Endothelial cell of umbilical vein (primary cell): ENCODE measurements around the gene NDST3. TPM values are rescaled to one million over a fixed set of nuclear protein-coding genes. Genes with fewer than 3 reads are reported as not detected.

Experiments
- BruUV-seq: library from RNA; stranded (reverse); fragments of 400-500 nt; replicated peaks from 2 replicates; lab custom pipeline; 2021; lab: Mats Ljungman, UMichigan
- CTCF ChIA-PET: fragments of 300-600, 350-600 bp; sonication (Branson Sonifier 250); formaldehyde crosslinking; loops from one replicate; lab custom pipeline; 2021; ENCODE audit warnings: antibody characterized with exemption, inconsistent platforms; lab: Charles Lee
- POLR2A ChIA-PET: fragments of 300-600, 350-600 bp; sonication (Branson Sonifier 250); formaldehyde crosslinking; loops from one replicate; lab custom pipeline; 2021; ENCODE audit warnings: antibody characterized with exemption, inconsistent platforms; lab: Charles Lee
- DNase-seq: peaks from one replicate; pipeline ENCODE4 v3.0.0-alpha.2; 2011; ENCODE audit warnings: low read depth, low spot score
- FAIRE-seq: peaks from 2 replicates; lab custom pipeline; 2011; peaks lifted over from hg19 to GRCh38; lab: Jason Lieb, UNC
- H2AFZ ChIP-seq: 2 replicates; pipeline ENCODE4 v1.6.0; 2012; ENCODE audit warnings: low read depth, low read length, control low read depth, inconsistent platforms
- H3K27ac ChIP-seq: 2 replicates; pipeline ENCODE4 v1.5.1; 2011; ENCODE audit warnings: low read depth, mild to moderate bottlenecking, control low read depth, low read length, moderate library complexity; ENCODE audit not compliant: insufficient read depth
- H3K27me3 ChIP-seq, 2 experiments: 2 replicates each; pipeline versions ENCODE4 v1.6.0 to v1.6.1; 2011; ENCODE audit warnings: low read length in 2 of 2, mixed read lengths in 1 of 2; ENCODE audit not compliant: control insufficient read depth in 2 of 2, insufficient read depth in 2 of 2
- H3K36me3 ChIP-seq, 2 experiments: 2 replicates in 1 of 2; 3 replicates in 1 of 2; pipeline ENCODE4 v1.5.1; 2011; ENCODE audit warnings: low read length in 2 of 2, mild to moderate bottlenecking in 1 of 2, moderate library complexity in 1 of 2; ENCODE audit not compliant: control insufficient read depth in 2 of 2, insufficient read depth in 2 of 2; ENCODE audit errors: extremely low read depth in 1 of 2
- H3K4me1 ChIP-seq: 3 replicates; pipeline ENCODE4 v1.5.1; 2011; ENCODE audit warnings: mild to moderate bottlenecking, low read length; ENCODE audit not compliant: control insufficient read depth, insufficient read depth; ENCODE audit errors: extremely low read depth
- H3K4me2 ChIP-seq: 2 replicates; pipeline ENCODE4 v1.6.1; 2011; ENCODE audit warnings: low read length, control low read depth, mixed read lengths; ENCODE audit not compliant: insufficient read depth
- H3K4me3 ChIP-seq, 3 experiments: fragments of 200-600 bp in 1 of 3; sonication (generic), shearing (Covaris generic) in 1 of 3; replicated peaks in 1 of 3; 2 replicates each; pipeline ENCODE4 v1.5.1; 2011 to 2016; ENCODE audit warnings: control low read depth in 3 of 3, low read length in 3 of 3, mild to moderate bottlenecking in 2 of 3, inconsistent platforms in 1 of 3, low read depth in 1 of 3, moderate library complexity in 1 of 3; ENCODE audit not compliant: insufficient read depth in 1 of 3
- H3K79me2 ChIP-seq: 2 replicates; pipeline ENCODE4 v1.6.0; 2012; ENCODE audit warnings: low read length, inconsistent platforms; ENCODE audit not compliant: control insufficient read depth, insufficient read depth
- H3K9ac ChIP-seq: replicated peaks from 2 replicates; pipeline ENCODE3; 2011; ENCODE audit warnings: low read length, control low read depth; ENCODE audit not compliant: insufficient read depth; ENCODE audit errors: extremely low read depth
- H3K9me1 ChIP-seq: replicated peaks from 3 replicates; pipeline ENCODE4 v1.6.0; 2011; ENCODE audit warnings: mild to moderate bottlenecking, low read length; ENCODE audit not compliant: control insufficient read depth, insufficient read depth; ENCODE audit errors: extremely low read depth
- H3K9me3 ChIP-seq: replicated peaks from 2 replicates; pipeline ENCODE4 v1.5.1; 2012; ENCODE audit warnings: low read length, inconsistent platforms; ENCODE audit not compliant: control insufficient read depth, insufficient read depth
- H4K20me1 ChIP-seq: replicated peaks from 2 replicates; pipeline ENCODE3; 2011; ENCODE audit warnings: mild to moderate bottlenecking, low read length; ENCODE audit not compliant: control insufficient read depth, insufficient read depth; ENCODE audit errors: extremely low read depth
- CTCF ChIP-seq, 2 donors: IDR thresholded peaks; 1 replicate in 1 of 2; 2 replicates in 1 of 2; pipeline ENCODE4 v1.5.1; 2011; ENCODE audit warnings: low read length in 2 of 2, mild to moderate bottlenecking in 2 of 2, moderate library complexity in 2 of 2, control low read depth in 1 of 2, inconsistent platforms in 1 of 2, low read depth in 1 of 2; ENCODE audit not compliant: insufficient read depth in 1 of 2; ENCODE audit errors: extremely low read depth in 1 of 2
- EZH2 ChIP-seq: IDR thresholded peaks from 2 replicates; pipeline ENCODE4 v1.6.1; 2012; ENCODE audit warnings: borderline replicate concordance, low read depth, mild to moderate bottlenecking, moderate library complexity, low read length, inconsistent platforms; ENCODE audit not compliant: severe bottlenecking
- FOS ChIP-seq: IDR thresholded peaks from 2 replicates; pipeline ENCODE4 v1.6.1; 2011; ENCODE audit warnings: mild to moderate bottlenecking, low read length, moderate library complexity, borderline replicate concordance; ENCODE audit not compliant: insufficient read depth
- GATA2 ChIP-seq: IDR thresholded peaks from 2 replicates; pipeline ENCODE4 v1.7.0; 2011; ENCODE audit warnings: low read depth, mild to moderate bottlenecking, moderate library complexity, mixed read lengths, low read length; ENCODE audit not compliant: insufficient read length, insufficient read depth
- JUN ChIP-seq: IDR thresholded peaks from 2 replicates; pipeline ENCODE4 v1.6.1; 2011; ENCODE audit warnings: borderline replicate concordance, low read depth; ENCODE audit not compliant: insufficient read length, insufficient read depth
- MAX ChIP-seq: IDR thresholded peaks from 2 replicates; pipeline ENCODE4 v1.6.1; 2011; ENCODE audit not compliant: insufficient read depth, insufficient read length
- MYC ChIP-seq: IDR thresholded peaks from one replicate; pipeline ENCODE4 v1.6.1; 2011; ENCODE audit warnings: mild to moderate bottlenecking, low read depth, low read length
- POLR2A ChIP-seq: IDR thresholded peaks from 2 replicates; pipeline ENCODE4 v1.6.1; 2012; ENCODE audit warnings: low read depth, mild to moderate bottlenecking, control low read depth, low read length
- POLR2AphosphoS5 ChIP-seq: IDR thresholded peaks from 2 replicates; pipeline ENCODE4 v1.6.1; 2012; ENCODE audit warnings: low read depth, mild to moderate bottlenecking, control low read depth, low read length, moderate library complexity; ENCODE audit not compliant: insufficient read depth
- dilution Hi-C: fragments of 300-500 bp; cut with MboI; formaldehyde crosslinking; loops from one replicate; pipeline ENCODE4 v1.15.0; 2019; ENCODE audit warnings: low sequenced_read_pairs; ENCODE audit not compliant: extremely low pct_ligation_motif_present
- intact Hi-C: fragments of 100-400 bp; cut with micrococcal nuclease; formaldehyde crosslinking; loops from one replicate; pipeline ENCODE4 v1.10.0; 2022
- polyA plus RNA-seq, 4 experiments: library from polyadenylated mRNA; depleted of rRNA in 3 of 4; stranded (reverse) in 3 of 4; unstranded in 1 of 4; fragments of >200 nt; gene quantifications; 2 replicates each; pipeline versions ENCODE4 v1.2.1 to v1.2.3, GENCODE V29; 2011 to 2012; ENCODE audit warnings: missing spikeins in 1 of 4
- total RNA-seq: library from RNA; stranded (reverse); gene quantifications from 2 replicates; pipeline ENCODE4 v1.2.3, GENCODE V29; 2021

NDST3 gene
- total and polyA plus RNA-seq, 2 donors (not counting 3 experiments of a cell fraction or from before 2014, with no cell fraction given): 0.04 TPM; not detected in 1

GRCh38 chr4:118033148-118034052 lies 886 bp upstream of the NDST3 start:
- DNase-seq (peak; percentile 30), FAIRE-seq (peak; percentile 52)
- intact Hi-C loops (loop anchor here (1.0 to 5.0 kb wide), 5 partner anchors 899 to 1977 kb away; no protein-coding TSS in a partner anchor), dilution Hi-C loops (no loop called here)
- peak overlapping the region; percentile 30 to 47 (median 37) for H3K4me3 ChIP-seq
- no peak overlapping the region for H3K27ac ChIP-seq
- no TSS peak for BruUV-seq
- POLR2A ChIA-PET: no interaction called here
- peaks cover 5% of the 10 kb centered on the region for H3K4me1 ChIP-seq
- no peaks in the 10 kb centered on the region for H3K36me3 ChIP-seq
- H3K9ac ChIP-seq: no peak overlapping the region
- no peaks in the 10 kb centered on the region for H3K9me3 ChIP-seq
- H4K20me1 ChIP-seq: no peaks in the 10 kb centered on the region
- no peaks in the 10 kb centered on the region for H3K79me2 ChIP-seq
- CTCF ChIA-PET: interaction anchor here (0.6 to 5.4 kb wide), 16 partner anchors 11 to 1975 kb away, joined by 3 to 32 read pairs (median 4); no protein-coding TSS in a partner anchor
- H3K4me2 ChIP-seq: peak overlapping the region; percentile 63
- no peaks in the 10 kb centered on the region for H3K9me1 ChIP-seq
- peak overlapping the region; percentile 89 for H2AFZ ChIP-seq
- no peak for TF ChIP-seq CTCF (IDR thresholded peaks at IDR 0.05; ENCODE audit: extremely low read depth in 1 of 2, insufficient read depth in 1 of 2, low read depth in 1 of 2, low read length in 2 of 2)
- TF ChIP-seq EZH2: no peak
- TF ChIP-seq MYC: no peak
- TF ChIP-seq POLR2AphosphoS5: no peak
- no peak for TF ChIP-seq MAX
- no peak for TF ChIP-seq JUN
- TF ChIP-seq GATA2: no peak
- TF ChIP-seq FOS: no peak
- no peak for TF ChIP-seq POLR2A
- peaks cover 10 to 27% of the 10 kb centered on the region in 2 experiments for H3K27me3 ChIP-seq
